Measurements from ENCODE around the gene SAMD4B. TPM values are rescaled to one million over a fixed set of nuclear protein-coding genes. Genes with fewer than 3 reads are reported as not detected.
A peak's percentile ranks its signal among the peaks of the same experiment; 100 is the strongest.

SAMD4B gene, protein sequence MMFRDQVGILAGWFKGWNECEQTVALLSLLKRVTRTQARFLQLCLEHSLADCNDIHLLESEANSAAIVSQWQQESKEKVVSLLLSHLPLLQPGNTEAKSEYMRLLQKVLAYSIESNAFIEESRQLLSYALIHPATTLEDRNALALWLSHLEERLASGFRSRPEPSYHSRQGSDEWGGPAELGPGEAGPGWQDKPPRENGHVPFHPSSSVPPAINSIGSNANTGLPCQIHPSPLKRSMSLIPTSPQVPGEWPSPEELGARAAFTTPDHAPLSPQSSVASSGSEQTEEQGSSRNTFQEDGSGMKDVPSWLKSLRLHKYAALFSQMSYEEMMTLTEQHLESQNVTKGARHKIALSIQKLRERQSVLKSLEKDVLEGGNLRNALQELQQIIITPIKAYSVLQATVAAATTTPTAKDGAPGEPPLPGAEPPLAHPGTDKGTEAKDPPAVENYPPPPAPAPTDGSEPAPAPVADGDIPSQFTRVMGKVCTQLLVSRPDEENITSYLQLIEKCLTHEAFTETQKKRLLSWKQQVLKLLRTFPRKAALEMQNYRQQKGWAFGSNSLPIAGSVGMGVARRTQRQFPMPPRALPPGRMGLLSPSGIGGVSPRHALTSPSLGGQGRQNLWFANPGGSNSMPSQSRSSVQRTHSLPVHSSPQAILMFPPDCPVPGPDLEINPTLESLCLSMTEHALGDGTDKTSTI
- 134 and 135 TPM in 2 replicates for total RNA-seq (2021)
- long read RNA-seq, partial matches to known transcripts, result 18 of 47 reads
- long read RNA-seq, other reads (novel, unspliced or antisense), result 22 of 47 reads

DNA sequence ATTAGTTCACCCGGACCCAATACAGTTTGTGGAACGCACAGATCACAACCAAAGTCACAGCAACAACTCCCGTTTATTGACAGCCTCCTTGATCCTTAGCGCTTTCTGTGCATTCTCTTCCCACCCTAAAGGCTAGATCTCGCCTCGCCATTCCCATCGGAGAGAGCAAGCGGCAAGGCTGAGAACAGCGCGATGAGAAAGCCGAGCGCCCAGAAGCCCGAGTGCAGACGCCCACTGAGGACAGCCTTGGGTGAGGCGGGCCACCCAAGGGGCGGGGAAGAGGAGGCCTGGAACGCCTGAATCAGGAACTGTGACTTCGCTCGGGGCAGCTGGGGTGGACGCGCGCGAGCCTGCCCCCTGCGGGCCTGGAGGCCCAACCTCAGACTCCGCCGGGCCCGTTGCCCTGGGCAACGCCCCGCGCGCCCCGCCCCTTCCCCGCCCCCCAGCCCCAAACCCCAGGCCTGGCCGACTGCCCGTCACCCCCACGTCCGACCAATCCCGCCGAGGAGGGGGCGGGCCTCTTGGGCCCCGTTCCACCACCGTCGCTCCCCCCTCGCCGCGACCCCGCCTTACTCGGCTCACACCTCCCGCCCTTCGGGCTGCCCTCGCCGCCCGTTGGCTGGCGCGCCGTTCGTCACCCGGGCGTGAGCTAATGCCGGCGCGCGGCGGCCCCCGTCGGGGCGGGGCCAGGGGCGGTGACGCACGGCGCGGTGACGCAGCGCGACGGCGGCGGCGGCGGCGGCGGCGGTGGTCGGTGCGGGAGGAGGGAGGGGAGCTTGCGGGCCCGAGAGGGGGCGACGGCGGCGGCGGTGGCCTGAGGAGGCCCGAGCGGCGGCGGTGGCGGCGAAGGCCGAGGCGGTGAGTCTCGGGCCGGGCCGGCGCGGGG is at the start of gene SAMD4B:
Gene SAMD4B, plus strand, starts transcription at position 703 of the 886 bp plus-strand sequence. CDS start 14,473 bp downstream, outside the sequence.
- no peak within 1 kb of the TSS for H2BK120ac ChIP-seq (ENCODE audit: low read depth, low read length, poor library complexity, severe bottlenecking)
- no peak within 1 kb of the TSS for H2BK20ac ChIP-seq (ENCODE audit: low read depth, low read length, poor library complexity, severe bottlenecking)
- H3K9me3 Mint-ChIP-seq, result no peaks in the 10 kb centered on the region; a peak in 1 of 5 replicates
- no peak within 1 kb of the TSS for H4K5ac ChIP-seq (ENCODE audit: insufficient read length, low read depth, low read length)
- H3K4ac ChIP-seq (ENCODE audit: low read depth, low read length), result no peak within 1 kb of the TSS
- H3K4me1 Mint-ChIP-seq, result peaks cover 25 to 26% of the 10 kb centered on the region in 2 experiments
- WGBS (ENCODE audit: extremely low coverage, insufficient read length, low lambda C conversion rate), result no CpG with 5 or more reads among the region's 105 CpGs
- H3K27ac ChIP-seq (ENCODE audit: insufficient read length, low read depth, low read length), result no peak within 1 kb of the TSS
- H4K91ac ChIP-seq (ENCODE audit: insufficient read length, low read depth, low read length), result no peak within 1 kb of the TSS
- peak within 1 kb of the TSS; percentile 88 for H3K9ac ChIP-seq (ENCODE audit: extremely low read depth, insufficient read length, low read length)
- no peak within 1 kb of the TSS for H2BK5ac ChIP-seq (ENCODE audit: insufficient read length, low read length)
- H4K20me1 ChIP-seq (ENCODE audit: control insufficient read depth, insufficient read depth, insufficient read length), result no peaks in the 10 kb centered on the region
- H3K79me1 ChIP-seq (ENCODE audit: insufficient read depth, low read depth, low read length, poor library complexity, severe bottlenecking), result peaks cover 9% of the 10 kb centered on the region
- H4K8ac ChIP-seq (replicated peaks; ENCODE audit: insufficient read length, low read depth, low read length), result no peak within 1 kb of the TSS
- H2BK15ac ChIP-seq (ENCODE audit: low read depth, low read length), result no peak within 1 kb of the TSS
- peaks cover 14% of the 10 kb centered on the region for H3K23me2 ChIP-seq (ENCODE audit: insufficient read length, low read depth, low read length, poor library complexity, severe bottlenecking)
- H3K14ac ChIP-seq (ENCODE audit: insufficient read depth, low read length), result peak within 1 kb of the TSS; percentile 74
- no peak within 1 kb of the TSS for H3K18ac ChIP-seq (ENCODE audit: insufficient read length, low read depth, low read length)
- H3K23ac ChIP-seq (ENCODE audit: insufficient read length, low read depth, low read length), result no peak within 1 kb of the TSS
- TF ChIP-seq, protein P1, sequence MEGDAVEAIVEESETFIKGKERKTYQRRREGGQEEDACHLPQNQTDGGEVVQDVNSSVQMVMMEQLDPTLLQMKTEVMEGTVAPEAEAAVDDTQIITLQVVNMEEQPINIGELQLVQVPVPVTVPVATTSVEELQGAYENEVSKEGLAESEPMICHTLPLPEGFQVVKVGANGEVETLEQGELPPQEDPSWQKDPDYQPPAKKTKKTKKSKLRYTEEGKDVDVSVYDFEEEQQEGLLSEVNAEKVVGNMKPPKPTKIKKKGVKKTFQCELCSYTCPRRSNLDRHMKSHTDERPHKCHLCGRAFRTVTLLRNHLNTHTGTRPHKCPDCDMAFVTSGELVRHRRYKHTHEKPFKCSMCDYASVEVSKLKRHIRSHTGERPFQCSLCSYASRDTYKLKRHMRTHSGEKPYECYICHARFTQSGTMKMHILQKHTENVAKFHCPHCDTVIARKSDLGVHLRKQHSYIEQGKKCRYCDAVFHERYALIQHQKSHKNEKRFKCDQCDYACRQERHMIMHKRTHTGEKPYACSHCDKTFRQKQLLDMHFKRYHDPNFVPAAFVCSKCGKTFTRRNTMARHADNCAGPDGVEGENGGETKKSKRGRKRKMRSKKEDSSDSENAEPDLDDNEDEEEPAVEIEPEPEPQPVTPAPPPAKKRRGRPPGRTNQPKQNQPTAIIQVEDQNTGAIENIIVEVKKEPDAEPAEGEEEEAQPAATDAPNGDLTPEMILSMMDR (conservative IDR thresholded peaks at IDR 0.05), result peak; percentile 83
- H3K9me3 ChIP-seq (ENCODE audit: control insufficient read depth, low read depth, low read length), result no peaks in the 10 kb centered on the region
- no peak within 1 kb of the TSS for H3K56ac ChIP-seq (ENCODE audit: insufficient read length, low read depth, low read length)
- peaks cover 2 to 20% (median 10%) of the 10 kb centered on the region in 3 experiments for H3K36me3 Mint-ChIP-seq (ENCODE audit: insufficient read depth in 1 of 3, low read depth in 3 of 3)
- H3T11ph ChIP-seq (ENCODE audit: low read length), result no peak within 1 kb of the TSS
- H3K27me3 ChIP-seq (ENCODE audit: insufficient read depth, low read length), result no peaks in the 10 kb centered on the region
- H3K4me2 ChIP-seq (ENCODE audit: insufficient read depth, insufficient read length, low read length), result peak within 1 kb of the TSS; percentile 86
- no peaks in the 10 kb centered on the region for H3K4me1 ChIP-seq (ENCODE audit: insufficient read depth, low read length)
- no peak within 1 kb of the TSS for H2BK12ac ChIP-seq (ENCODE audit: insufficient read length, low read depth, low read length)
- peak within 1 kb of the TSS; percentile 92 to 93 for H3K4me3 Mint-ChIP-seq
- H3K79me2 ChIP-seq (ENCODE audit: insufficient read depth, low read length), result no peaks in the 10 kb centered on the region; the same call in 1 of the 2 replicates
- H2AK5ac ChIP-seq (ENCODE audit: insufficient read length, low read length), result no peak within 1 kb of the TSS
- H3K27ac Mint-ChIP-seq, result peak within 1 kb of the TSS; percentile 35 to 91 (median 82)
- DNase-seq, result peak; percentile 99
- peaks cover 21% of the 10 kb centered on the region for H3K27me3 Mint-ChIP-seq (ENCODE audit: low read depth)
- peak within 1 kb of the TSS; percentile 32 for H2AFZ ChIP-seq (ENCODE audit: low read length)
